HS-5 (cell line): Measurements from ENCODE around the gene NRARP.

Experiments
- DNase-seq: peaks from one replicate; pipeline ENCODE4 v3.0.0-alpha.2; 2012; ENCODE audit warnings: low read depth

NRARP gene

DNA sequence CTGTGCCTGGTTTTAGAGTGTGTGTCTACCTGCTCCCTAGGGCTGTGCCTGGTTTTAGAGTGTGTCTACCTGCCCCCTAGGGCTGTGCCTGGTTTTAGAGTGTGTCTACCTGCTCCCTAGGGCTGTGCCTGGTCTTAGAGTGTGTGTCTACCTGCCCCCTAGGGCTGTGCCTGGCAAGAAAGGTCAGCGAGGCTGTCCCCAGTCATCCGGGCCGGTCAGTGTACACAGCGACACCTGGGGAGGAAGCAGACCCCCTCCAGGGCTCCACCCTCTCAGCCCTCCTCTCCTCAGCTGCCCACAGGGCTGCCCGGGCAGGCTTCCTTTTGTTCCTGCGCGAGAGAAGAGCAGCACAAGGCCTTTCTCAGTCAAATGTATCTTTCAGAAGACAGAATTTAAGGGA, 4.1 kb downstream of the NRARP start:
- DNase-seq = no peak

DNA sequence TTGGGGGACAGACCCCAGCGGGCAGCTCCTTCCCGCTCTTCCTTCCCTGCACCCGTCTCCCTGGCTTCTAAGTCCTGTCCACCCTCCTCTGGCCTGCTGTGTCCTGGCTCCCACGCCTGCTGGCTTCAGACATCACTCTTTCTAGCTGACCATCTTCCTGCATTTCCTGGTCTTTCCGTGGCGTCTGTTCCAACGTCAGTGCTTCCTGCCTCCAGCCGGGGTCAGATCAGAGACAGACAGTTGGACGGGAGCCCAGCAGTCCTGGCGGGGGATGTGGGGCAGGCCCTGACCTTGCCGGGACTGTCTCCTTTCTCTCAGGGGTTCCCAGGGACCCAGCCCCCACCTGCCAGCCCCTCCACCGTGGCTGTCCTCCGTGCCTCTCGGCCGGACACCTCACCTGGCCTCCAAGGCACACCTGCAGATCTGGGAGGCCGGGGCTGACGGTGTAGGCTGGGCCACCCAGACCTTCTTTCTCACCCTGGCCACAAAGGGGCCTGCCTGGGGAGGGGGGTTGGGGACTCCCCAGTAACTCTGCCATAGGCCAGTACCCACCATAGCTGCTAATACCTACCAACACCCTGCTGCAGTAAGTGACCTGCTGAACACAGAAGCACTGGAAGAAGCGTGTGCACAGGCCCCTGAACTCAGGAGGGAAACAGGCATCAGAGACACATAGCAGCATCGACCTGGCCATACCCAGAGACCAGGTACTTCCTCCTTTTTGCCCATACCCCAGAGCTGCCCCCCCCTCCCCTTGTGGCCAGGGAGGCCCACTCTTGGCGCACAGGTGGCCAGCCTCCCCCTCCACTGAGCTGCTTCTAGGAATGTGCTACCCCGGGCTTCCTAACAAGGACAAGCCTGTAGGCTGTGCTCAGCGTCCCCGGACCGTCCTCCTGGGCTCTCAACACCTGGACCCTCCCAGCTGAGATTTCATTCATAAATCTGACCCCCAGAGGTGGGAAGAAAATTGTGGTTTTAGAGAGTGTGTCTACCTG, 5.1 kb downstream of the NRARP start:
- no peak for DNase-seq

DNA sequence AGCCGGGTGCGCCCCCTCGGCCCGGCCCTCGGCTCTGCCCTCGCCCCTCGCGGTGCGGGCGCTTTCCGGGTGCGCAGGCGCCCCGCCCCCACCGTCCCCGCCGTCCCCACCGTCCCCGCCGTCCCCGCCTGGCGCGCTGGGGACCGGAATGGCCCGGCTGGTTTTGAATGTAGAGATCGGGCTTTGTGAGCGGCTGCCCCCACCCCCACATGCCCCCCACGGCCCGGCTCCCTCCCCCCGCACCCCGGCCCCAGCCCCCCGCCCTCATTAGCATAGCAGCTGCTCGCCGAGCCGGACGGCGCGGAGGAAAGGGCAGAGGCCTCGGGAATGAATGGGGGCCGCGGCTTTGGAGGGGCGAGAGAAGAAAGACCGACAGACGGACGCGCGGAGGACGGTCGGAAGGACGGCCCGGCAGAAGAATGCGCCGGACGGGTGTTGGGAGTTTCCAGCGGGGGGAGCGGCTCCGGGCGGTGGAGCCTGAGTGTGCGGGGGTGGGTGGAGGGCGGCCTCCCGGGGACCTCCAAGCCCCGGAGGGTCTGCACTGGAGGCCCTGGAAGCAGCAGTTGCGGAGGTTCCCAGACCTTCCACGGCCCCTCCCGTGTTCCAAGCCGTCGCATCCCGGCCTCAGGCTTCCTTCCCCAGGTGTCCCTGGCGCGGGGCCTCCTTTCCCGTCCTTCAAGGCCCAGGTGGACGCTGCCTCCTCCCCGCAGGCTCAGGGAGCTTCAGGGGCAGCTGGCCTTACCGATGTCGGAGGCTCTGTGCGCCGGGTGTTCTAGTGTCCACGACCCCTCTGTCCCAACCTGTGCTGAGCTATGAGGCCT, 6.0 kb downstream of the NRARP start:
- no peak for DNase-seq

DNA sequence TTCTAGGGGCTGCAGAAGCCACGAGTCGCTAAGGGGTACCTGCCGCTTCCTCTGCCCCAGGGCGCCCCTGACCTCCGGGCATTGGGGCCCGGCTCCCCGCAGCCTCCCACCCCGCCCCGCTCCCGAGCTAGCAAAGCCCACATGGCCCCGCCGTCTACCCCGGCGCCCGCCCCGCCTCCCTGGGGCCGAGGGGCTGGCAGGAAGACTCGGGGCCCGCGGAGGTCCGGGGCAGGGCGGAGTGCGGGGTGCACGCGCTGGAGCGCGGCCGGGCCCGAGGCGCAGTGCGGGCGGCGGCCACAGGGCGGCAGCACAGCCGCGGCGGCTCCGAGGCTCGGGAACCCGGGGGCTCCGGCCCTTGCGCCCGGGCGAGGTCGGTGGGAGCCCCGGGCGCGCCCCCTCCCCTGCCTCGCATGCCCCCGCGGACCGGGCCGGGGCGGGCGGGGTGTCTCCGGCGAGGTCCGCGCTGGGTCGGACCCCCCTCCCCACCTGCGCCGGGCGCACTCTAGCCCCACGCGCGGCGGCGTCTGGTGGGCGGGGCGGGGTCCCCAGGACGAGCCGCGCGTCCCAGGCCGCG, 6.7 kb downstream of the NRARP start:
- no peak for DNase-seq

DNA sequence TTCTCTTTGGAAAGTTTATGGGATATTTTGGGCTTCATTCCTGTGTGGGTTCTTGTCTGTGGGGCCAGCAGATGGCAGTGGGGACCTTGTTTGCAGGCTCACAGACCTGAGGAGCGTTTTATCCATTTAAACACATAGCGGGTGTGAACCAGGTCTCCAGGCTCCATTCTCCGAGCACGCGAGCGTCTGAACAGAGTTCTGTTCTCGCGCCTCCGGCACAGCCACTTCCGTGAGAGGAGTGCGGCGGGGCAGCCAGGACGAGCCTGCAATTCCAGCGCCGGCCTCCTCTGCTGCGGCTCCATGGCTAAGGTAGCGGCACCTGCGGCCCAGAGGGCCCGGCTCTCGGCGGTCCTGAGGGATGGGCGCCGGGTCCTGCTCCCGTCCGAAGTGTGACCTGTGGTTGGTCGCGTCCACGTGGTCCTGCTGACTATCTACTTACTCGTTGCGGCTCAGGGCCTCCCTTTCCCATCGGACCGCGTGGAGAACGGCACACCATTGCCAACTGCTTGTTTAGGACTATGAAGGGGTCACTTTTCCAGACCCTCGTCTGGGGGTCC, 7.3 kb downstream of the NRARP start:
- no peak for DNase-seq

DNA sequence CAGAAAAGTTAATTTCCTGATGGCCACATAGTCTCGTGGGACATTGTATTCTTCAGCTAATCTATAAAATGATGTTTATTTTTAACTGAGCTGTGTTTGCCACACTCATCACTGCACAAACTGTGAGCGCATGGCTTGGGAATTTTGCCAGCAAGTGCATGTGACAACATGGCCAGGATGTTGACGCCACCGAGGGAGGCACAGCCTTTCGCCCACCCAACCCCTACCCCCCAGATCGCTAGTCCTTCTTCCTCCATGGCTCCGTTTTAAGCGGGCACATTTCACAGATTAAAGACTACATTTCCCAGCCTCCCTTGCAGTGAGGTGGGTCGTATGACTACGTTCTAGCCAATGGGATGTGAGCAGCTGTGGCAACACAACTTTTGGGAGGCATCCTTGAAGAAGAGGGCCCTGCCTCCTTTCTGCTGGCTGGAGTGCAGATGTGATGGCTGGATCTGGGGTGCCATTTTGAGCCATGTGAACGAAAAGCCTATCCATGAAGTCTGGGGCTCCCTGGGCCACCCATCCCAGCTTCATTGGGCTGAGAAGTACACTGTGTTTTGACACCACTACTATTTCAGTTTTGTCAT, 7.9 kb downstream of the NRARP start:
- no peak for DNase-seq

DNA sequence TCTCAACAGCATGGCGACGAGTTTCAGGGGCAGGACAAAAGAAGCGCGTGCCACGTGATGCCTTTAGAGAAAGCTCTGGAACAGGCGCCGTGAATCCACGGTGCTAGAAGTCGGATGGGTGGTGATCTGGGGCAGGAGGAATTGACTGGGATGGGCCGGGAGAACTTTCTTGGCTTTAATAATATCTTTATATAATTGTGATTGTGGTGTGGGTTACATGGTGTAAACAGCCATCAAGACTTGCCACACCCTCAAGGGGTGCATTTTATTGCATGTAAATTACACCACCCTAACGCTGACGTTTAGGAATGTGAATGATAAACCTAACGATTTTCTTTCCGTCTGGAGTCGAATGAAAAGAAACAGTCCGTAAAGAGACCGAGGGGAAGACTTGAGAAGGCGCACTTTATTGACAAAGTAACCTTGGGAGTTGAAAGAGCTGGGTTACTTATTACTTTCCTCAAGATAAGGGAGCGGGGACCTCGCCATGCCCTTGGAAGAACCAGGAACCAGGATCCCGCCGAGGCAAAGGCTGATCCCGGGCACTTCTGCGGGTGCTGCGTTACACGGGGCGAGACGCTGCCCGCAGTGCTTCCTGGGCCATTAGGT, 8.5 kb downstream of the NRARP start:
- DNase-seq = no peak

DNA sequence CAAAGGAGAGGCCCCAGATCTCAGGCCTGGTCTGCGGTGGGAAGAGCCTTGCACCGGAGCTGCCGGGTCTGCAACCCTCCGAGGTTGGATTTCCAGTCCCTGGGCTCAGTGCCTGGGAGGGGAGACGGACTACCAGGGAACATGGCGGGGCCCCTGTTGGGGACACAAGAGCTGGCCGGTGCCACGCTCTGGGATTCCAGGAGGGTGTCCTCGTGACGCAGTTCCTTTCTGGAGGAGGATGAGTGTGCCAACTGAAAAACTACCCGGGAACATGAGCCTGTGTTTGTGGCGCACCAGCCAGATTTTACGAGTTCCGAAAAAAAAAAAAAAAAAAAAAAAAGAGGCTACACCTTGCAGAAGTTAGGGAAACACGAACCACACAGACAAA, 9.0 kb downstream of the NRARP start:
- no peak for DNase-seq

DNA sequence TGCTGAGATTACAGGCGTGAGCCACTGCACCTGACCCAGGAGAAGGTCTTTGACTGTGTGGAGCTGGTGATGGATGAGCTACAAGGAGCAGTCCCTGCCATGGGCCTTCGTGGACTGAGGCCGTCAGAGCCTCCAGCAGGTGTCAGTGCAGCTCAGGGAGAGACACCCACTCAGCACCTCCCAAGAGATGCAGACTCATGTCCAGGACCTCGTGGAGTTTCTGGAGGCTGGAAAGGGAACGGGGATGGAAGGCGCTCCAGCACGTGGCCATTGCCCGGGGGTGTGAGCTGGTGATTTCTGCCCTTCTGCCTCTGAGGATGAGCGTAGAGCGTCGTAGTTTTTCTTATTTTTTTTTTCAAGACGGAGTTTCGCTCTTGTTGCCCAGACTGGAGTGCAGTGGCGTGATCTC, 15.1 kb downstream of the NRARP start:
- no peak for DNase-seq

DNA sequence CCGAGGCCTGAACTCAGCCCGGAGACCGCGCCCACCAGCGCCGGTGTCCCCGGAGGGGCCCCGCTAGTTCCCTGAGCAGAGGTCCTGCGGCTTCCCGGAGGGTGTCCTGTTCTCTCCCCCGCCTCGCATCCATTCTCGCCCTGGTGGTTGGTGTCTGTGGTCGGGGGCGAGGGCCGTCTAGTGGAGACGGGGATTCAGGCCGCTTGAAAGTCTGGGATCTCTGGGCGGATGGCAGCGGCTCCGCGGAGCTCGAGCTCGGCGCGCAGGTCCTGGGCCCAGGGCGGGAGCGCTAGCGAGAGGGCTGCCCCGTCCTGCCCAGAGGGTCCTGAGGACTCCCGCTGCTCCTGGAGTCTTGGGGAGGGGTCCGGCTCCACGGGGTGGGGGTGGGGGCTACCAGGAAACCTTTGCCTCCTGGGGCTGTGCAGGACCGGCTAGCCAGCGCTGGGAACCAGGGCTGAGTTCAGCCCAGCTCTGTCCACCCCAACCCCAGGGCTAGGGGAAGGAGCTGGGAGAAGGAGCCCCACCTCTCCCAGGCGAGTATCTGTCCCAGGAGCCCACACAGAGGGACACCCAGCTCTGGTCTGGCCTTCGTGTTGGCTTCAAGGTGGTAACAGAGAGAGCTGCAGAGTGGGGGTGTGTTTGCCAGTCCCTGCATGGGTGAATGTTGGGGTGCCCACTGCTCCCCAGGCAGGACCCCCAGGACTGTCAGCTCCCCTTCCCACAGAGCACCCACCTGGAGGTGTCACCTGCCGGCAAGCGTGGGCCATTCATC, 20.5 kb downstream of the NRARP start:
- no peak for DNase-seq

DNA sequence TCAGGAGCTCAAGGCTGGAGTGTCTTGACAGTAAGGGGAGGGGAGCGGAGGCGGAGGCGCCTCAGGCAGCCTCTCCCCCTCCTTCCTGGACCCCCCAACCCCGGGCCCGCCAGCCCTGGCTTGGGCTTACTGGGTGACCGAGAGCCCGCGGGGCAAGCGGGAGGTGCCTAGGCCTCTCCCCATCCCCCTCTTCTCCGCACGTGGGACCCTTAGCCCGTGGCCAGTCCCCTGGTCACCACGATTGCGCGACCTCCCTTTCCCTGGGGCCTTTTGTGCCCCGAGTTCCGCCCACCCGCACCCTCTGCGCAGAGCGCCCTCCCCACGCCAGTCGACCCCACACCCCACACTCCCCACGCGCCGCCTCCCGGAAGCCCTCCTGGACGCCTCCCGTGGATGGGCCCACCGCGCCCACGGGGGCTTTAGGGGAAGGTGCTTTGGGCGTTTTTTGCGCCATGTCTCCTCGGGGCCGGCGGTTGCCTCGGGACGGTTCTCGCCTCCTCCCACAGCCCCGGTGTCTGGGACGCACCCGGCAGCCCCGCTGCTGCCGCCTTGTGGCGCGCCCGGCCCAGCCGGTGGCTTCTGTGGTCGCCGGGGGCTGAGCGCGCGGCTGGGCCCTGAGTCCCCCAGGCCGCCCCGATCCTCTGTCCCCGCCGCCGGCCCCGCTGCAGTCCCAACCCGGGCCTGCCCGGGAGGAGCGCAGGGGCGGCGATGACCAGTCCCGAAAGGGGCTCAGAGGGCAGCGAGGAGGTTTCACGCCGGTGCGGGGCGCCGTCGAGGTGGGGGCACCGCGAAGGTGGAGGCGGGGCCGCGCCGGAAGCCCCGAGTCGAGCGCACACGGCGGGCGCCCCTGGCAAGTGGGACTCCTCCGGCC, 21.4 kb downstream of the NRARP start:
- DNase-seq = no peak

DNA sequence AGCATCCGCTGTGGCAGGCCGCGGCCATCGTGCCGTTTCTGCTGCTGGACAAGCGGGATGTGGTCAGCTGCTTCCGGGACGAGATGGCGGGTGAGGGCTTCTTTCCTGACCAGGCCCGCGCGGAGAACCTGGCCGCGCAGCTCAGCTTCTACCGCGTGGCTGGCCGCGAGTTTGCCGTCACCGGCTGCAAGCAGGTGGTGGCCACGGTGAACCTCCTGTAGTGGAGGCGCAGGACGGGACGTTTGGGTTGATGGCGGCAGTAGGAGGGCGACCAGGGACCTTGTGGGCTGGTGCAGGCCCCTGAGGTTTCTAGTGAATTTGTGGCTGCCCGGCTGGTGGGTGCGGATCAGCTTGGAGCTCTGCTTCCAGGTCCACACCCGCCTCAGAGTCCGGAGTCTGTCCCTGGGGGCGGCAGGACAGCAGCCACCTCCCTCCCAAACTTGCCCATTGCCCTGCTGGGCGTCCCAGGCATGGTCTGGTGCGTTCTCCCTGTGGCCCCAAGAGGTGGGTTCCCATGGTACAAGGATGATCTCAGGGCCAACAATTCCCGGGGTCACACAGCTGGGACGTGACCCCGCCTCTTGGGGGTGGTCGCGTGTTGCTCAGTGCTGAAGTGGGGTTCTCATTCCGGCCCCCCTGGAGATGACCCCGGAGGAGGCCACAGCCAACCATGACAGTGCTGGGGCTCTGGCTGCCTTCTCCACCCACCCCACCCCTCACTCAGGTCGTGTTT, 22.2 kb downstream of the NRARP start:
- no peak for DNase-seq

DNA sequence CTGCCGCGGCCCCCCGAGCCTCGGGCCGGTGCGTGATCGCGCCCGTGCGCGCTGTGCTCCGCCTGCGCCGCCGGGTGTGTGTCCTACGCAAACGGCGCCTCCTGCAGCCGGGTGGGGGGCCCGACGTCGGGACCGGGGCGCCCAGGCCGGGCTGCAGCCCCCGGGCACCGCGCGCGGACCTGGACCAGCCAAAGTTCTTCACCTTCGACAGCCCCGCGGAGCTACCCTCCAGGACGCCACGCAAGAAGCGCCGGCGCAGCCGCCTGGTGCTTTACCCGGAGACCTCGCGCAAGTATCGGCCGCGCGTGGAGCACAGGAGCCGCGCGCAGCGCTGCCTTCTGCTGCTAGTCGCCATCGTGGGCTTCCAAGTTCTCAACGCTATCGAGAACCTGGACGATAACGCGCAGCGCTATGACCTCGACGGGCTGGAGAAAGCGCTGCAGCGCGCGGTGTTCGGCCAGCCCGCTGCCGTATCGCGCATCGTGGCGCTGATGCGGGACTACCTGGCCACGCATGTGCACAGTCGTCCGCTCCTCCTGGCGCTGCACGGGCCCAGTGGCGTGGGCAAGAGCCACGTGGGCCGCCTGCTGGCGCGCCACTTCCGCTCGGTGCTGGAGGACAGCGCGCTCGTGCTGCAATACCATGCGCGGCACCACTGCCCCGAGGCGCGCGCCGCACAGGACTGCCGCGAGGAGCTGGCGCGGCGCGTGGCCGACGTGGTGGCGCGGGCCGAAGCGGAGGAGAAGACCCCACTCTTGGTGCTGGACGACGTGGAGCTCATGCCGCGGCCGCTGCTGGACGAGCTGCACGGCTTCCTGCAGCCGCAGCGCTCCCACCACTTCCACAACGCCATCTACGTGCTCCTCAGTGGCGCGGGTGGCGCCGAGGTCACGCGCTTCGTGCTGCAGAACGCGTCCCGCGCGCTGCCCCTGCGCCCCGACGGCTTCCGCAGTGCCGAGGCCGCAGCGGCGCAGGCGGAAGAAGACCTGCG, 23.1 kb downstream of the NRARP start:
- DNase-seq = no peak

DNA sequence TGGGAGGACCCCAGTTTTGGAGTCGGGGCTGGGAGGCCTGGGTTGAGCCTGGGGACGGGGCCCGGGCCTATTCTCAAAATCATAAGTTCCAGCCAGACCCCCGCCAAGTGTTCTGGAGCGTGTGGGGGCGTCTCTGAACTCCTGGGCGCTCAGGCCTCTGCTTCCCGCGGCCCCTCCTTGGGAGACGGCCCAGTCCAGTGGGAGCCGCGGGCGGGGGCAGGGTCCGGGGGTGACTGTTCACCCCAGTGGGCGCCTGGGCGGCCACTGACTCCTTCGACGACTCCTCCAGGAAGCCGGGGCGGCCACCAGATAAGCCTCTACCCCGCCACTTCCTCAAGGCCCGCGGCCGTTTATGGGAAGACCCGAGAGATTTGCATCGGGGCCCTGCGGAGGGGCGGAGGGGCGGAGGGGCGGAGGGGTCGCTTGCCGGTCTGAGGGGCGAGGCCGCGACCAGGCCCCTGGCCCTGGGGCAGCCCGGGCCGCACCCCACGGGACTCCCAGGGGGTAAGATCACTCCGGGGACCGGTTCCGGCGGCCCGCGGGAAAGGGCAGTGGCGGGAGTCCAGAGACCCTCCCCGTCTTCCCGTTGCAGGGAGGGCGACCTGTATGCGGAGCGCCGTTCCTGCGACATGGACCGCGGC, 23.9 kb downstream of the NRARP start:
- no peak for DNase-seq

DNA sequence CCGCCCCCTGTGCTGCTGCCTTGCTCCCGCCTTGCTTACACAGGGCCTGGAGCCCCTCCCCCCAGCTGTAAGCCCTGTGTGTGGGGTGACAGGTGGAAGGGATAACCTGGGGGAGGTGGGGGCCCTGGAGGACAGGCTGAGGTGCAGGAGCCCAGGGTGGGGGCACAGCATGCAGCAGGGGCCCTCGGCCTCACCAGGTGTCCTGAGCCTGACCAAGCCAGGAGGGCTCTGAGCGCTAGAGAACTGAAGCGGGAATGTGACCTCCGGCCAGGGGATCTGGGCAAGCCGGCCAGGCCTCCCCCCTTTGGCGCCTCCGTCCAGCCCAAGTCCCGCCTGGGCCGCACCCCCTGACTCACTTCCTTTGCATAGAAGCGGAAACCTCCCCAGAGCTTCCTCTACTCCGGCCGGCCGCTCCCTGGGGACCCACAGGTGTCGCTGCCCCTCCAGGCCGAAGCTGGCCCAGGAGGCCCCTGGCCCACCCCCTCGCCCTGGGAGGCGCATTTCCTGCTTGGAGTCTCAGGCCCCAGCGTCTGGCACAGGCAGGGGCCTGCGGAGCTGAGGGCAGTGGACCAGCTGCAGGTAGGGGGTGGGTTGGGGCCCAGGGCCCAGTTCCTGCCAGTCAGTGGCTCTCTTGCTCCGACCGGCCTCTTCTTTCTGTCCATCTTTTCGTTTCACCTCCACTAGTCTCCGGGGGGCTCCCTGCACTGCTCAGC, 24.6 kb downstream of the NRARP start, which contains the start of gene TOR4A:
TSS of gene TOR4A (plus strand) at position 398 of the 713 bp plus-strand sequence. CDS start 964 bp downstream, outside the sequence.
- peak; percentile 64 for DNase-seq
